GM18909 (cell line): Measurements from ENCODE around the gene KIF16B.
"Not testable (repeated sequence)": the region's sequence is repeated elsewhere in the genome, so short reads cannot be mapped to it uniquely, and the experiment has no call there.

Source experiments
- ATAC-seq: cut with Tn5 transposase; IDR thresholded peaks from one replicate; pipeline ENCODE4 v1.9.1; 2021; ENCODE audit warnings: mild to moderate bottlenecking; ENCODE audit not compliant: unreplicated experiment, poor library complexity

The KIF16B gene

GRCh38 chr20:16229813-16230212, 343.4 kb downstream of the KIF16B start:
- ATAC-seq: no peak

- ATAC-seq: no peak
Observed at GRCh38 chr20:16228722-16229121, 344.5 kb downstream of the KIF16B start.

- ATAC-seq: not testable (repeated sequence)
Observed at GRCh38 chr20:16226961-16227360, 346.3 kb downstream of the KIF16B start.

GRCh38 chr20:16224836-16225235, 348.4 kb downstream of the KIF16B start:
- ATAC-seq: no peak

GRCh38 chr20:16222859-16223411, 350.3 kb downstream of the KIF16B start:
- ATAC-seq: no peak
